GM21619 (cell line): Measurements from ENCODE around the gene TJP1.
"Not testable (repeated sequence)": the region's sequence is repeated elsewhere in the genome, so short reads cannot be mapped to it uniquely, and the experiment has no call there.

Experiments used
- ATAC-seq: cut with Tn5 transposase; IDR thresholded peaks from one replicate; pipeline ENCODE4 v1.9.1; 2021; ENCODE audit not compliant: unreplicated experiment

TJP1 gene

DNA sequence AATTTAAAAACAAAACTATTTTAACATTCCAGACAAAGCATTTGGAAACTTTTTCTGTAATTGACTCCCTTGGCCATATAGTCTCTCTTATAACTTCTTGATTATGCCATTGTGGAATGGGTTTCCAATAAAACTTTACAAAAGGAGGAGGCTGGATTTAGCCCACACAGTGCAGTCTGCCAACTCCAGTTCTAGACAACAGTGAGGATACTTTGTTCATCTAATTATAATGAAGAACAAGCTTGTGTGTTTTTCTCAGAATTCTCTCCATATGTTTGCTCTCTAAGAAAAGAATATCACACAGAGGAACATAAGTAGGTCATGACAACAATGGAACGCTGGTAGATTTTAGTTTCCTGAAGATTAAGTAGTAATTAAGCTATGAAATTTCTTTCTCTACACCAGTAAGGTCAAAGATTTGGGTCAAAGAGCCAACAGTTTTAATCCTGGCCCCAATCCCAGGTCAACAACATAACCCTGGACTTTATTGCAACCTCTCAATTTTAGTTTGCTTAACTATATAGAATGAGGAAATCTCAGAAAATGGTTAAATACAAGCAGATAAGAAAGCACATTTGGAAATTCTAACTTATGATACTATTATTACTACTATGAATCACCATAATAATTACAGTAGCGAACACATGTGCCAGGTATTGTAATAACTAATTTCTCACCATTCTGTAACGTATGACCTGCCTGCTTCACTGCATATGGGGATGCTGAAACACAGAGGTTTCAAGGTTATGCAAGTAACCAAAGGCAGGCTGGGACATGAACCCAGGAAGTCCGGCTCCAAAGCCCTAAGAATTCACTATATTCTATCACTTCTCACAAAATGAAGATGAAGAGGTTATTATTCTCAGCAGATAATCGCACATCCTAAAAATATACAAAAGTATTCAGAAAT lies 65.7 kb downstream of the TJP1 start:
- ATAC-seq: no peak

DNA sequence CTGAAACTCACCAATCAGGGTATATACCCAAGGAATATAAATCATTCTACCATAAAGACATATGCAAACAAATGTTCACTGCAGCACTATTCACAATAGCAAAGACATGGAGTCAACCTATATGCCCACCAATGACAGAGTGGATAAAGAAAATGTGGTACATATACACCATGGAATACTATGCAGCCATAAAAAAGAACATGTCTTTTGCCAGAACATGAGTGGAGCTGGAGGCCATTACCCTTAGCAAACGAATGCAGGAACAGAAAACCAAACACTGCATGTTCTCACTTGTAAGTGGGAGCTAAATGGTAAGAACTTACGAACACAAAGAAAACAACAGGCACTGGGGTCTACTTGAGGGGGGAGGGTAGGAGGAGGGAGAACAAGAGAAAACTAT lies 68.3 kb downstream of the TJP1 start:
- ATAC-seq: not testable (repeated sequence)

DNA sequence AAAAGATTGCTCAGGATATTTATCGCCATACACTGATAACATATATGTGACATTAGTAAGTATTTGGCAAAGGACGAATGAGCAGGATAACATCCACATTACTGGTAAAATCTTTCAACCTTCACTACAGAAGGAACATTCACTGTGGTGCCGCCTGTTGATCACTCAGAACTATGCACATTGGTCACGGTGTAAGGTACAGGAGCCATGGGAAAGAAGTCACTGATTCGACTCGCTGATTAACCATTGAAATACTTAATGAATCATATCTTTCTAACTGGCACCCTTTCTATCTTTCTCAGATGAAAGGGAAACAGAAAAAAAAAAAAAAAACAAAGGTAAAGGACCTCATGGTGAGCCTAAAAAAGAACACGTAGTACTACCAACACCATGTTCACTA lies 68.8 kb downstream of the TJP1 start:
- ATAC-seq: no peak

DNA sequence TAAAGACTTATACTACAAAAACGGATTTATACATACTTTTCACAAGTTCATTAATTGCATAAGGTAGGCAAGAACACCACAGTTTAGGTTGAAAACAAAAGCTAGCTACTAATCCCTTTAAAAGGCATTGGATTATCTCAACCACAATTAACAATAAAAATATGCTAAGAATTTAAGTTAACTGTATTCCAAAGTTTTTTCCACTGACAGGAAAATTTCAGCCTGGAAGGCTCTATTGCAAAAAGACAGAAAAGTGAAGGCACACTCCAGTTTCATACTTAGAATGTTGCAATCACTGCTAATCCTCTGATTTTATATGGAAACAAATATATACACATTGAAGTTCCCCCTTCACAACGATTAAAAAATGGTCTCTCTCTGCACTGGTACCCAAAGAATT lies 71.5 kb downstream of the TJP1 start:
- no peak for ATAC-seq

DNA sequence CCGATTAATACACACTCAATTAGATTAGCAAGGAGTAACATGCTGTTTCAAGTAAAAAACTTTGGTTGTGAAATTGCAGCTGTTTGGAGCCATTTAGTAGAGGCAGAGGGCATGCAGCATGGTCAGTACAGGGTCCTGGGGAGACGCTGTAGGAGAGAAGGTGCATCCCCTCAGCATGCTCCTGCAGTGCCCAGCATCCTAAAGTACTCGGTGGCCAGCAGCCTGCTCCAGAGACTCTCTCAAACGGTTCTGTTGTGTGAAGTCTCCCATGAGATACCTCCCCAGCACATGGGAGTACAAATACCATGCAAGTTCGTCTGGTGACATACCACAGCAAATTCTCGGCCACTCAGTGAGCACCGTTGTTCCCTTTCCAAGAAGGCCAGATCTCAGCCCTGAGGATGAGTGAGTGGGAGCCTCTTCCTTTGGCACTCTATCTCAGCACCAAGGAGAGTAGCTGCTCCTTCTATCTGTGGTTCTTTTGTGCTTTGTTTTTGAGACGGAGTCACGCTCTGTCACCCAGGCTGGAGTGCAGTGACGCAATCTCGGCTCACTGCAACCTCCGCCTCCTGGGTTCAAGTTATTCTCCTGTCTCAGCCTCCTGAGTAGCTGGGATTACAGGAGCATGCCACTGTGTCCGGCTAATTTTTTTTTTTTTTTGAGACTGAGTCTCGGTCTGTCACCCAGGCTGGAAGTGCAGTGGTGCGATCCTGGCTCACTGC lies 72.7 kb downstream of the TJP1 start:
- no peak for ATAC-seq

DNA sequence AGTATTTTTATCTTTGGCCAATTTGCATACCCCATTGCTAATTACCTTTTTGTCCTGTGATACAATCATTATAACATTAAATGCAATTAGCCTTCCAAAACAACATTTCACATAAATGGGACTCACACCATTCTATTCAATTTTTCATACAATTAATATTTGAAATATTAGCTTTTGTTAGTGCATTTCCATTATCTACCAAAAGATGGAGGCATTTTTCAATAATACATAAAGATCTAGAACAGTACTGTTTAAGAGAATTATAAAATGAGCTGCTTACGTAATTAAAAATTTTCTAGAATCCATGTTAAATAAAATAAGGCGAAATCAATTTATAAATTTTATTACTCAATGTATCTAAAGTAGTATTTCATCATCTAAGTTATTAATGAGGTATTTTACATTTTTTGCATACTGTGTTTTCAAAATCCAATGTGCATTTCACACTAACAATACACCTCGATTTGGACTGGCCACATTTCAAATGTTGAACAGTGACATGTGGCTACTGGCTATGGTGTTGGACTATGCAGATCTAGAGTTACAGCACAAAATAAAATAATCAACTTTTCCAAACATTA lies 74.3 kb downstream of the TJP1 start:
- ATAC-seq: no peak

DNA sequence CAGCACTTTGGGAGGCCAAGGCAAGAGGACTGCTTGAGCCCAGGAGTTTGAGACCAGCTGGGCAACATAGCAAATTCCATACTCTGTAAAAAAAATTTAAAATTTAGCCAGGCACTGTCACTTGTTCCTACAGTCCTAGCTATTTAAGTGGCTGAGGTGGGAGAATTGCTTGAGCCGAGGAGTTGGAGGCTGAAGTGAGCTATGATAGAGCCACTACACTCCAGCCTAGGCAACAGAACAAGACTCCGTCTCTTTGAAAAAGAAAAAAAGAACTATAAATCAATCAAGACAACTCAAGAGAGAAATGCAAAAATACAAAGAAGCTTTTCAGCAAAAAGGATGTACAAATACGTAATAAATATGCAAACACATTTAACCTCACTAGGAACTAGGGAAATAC lies 78.8 kb downstream of the TJP1 start:
- ATAC-seq: no peak

DNA sequence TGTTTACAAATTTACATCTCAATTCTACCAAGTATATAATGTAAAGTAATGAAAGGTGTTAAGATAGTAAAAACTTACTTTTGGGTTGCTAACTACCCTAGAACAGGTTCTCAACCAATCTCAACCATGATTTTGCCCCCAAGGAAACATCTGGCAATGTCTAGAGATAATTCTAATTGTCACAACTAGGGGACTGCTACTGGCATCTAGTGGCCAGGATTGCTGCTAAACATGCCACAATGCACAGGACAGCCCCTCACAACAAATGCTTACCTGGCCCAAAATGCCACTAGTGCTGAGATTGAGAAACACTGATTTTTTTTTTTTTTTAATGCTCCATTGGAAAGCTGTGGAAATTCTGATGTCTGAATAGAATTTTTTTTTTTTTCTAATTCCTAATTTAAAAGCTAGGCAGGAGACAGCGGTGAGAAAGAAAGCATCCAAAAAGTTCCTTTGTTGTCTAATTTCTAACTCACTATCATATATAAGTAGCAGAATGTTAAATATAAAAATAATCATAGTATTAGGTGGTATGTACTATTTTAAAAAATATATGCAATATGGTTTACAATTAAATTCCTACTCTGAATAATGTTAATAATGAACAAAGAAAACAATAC lies 81.5 kb downstream of the TJP1 start:
- no peak for ATAC-seq

DNA sequence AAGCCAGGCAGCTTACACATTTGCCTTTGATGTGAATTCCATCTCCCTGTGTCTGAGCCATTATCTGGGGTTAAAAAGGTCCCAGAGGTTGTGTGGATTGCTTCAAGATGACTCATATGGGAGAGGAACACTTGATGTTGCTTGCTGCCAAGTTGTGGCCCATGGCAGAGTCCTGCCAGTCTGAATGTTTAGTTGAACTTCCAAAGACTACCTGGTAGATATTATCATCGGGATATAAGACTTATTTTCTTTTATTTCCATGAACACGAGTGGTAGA lies 85.6 kb downstream of the TJP1 start:
- ATAC-seq: no peak

DNA sequence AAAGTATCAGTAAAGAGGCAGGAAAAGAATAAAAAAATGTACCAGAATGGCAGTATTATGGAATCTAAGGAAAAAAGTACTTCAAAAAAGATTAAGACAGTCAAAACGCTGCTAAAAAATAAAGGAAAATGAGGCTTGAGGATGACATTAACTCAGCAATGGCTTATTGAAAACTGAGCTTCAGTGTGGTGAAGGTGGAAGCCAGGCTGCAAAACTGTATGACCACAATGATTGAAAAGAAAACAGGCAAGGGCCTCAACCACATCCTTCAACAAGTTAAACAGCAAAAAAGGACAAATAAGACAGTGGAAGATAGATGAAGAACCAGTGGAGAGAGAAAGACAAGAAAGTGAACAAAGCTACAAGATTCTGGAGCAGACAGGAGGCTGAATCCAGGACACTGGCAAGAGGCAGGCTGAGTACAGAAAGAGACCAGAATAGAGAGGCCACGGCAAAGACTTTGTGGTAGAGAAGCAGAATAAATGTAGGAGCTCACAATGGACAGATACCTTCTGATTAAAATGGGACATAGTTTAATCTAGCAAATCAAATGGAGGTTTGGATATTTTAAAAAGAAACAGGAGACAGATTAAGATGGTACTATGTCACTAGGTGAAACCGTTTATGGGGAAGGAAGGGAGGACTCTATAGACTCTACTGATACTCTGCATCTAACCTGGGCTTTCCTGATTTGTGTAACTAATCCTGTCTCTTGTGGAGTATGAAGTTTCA lies 86.1 kb downstream of the TJP1 start:
- ATAC-seq: no peak

DNA sequence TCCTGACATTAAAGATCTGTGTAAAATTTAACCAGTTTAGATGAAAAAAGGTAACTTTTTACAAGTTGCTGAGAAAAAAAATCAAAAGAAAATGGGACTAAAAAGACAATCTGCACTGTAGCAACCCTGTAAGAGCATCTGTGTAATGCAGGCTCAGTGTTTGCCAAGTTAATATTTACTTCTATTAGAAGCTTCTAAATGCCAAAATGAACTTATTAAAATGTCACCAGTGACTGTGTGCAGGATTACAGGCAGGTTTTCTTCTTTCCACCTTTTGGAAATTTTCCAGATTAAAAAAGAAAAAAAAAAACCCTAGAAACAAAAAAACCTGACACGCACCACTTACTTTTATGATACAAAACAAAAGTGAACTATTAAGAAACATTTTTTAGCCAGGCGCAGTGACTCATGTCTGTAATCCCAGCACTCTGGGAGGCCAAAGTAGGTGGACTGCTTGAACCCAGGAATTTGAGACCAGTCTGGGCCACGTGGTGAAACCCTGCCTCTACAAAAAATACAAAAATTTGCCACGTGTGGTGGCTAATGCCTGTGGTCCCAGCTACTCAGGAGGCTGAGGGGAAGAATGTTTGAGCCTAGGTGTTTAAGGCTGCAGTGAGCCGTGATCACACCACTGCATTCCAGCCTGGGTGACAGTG lies 87.2 kb downstream of the TJP1 start:
- ATAC-seq: no peak

DNA sequence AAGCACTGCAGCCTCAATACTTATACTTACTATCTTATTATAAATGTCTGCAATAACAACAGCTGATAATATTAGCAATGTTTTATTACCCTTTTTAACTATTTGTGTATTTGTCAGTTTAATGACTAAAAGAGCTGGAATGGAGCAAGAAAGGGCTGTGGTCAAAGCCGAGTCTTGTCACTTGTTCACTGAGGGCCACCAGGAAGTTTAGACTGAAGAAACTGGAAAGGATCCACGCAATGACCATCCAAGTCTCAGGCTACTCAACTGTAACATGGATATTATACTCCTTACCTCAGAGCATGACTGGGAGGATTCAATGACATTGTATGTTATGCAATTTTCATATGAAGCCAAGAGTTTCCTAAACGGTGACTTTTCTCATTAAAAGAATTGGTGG lies 90.4 kb downstream of the TJP1 start:
- no peak for ATAC-seq

DNA sequence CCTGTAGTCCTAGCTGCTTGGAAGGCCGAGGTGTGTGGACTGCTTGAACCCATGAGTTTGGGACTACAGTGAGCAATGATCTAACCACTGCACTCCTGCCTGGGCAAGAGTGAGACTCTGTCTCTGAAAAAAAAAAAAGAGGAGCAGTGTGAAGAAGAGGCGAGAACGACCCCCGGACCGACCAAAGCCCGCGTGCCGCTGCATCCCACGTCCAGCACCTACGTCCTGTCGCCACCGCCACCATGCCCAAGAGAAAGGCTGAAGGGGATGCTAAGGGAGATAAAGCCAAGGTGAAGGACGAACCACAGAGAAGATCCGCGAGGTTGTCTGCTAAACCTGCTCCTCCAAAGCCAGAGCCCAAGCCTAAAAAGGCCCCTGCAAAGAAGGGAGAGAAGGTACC lies 91.8 kb downstream of the TJP1 start:
- not testable (repeated sequence) for ATAC-seq

DNA sequence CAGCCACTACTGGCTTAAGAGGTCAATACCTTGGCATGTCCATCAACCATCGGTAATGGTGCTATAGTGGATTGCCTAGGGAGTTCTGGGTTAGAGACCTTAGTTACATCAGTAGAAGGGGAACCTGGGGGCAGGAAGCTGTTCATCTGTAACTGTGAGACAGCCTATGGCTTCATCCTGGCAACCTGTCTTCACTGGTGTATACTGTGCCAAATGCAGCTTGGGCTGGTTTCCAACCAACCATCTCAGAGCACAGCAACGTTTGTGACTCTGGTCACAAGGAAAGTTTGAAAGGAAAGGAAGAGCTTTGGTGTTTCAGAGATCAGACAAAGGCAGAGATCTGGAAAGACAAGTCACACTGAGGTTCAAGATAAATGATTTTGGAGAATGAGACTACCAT lies 93.8 kb downstream of the TJP1 start:
- no peak for ATAC-seq

DNA sequence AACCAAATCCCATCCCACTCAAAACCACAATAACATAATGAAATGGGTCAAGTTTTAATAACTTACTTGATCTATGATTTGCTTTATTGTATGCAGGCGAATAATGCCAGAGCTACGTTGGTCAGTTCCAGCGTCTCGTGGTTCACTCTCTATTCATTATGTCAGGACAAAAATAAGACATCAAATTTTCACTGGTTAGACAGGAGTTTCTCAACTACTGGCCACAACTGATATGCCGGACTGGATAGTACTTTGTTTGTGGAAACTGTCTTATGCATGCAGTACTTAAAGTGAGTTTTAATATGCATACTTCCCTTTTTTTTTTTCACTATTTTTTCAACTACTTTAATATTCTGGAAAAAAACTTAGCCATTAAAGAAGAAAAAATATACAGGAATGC lies 94.4 kb downstream of the TJP1 start:
- ATAC-seq: no peak

DNA sequence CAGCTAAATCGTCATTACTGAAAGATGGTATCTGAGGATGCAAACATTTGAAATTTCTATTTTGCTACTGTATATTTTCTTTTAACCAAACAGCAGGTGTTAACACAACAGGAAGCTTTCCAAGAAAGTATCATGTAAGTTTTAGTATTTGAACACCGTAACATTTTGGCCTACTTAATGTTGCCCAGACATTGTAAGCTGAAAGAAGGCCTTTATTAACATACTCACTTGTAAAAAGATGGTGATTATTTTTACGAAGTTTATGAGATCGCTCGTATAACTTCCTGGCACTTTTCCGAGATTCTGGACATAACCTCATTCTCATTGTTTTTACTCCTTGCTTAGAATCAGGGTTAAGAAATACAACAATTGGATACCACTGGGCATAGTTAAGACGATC lies 95.7 kb downstream of the TJP1 start:
- no peak for ATAC-seq

DNA sequence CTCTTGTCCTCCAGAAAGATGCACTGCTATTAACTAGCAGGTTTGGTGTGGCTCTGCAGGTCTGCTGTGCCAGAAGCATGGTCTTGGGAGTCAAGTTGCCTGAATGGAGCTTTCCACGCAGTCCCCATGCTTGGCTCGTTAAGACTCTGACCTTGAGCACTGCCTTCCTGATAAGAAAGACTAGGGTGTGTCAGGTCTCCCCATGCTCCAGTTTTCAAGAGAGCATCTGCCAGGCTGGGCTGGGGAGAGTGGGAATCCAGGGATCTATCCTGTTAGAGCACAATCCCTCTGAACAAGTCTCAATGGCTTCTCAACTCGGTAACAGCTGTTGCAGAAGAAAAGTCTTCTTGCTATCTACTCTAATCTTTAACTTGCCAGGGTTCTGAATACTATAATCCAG lies 98.2 kb downstream of the TJP1 start:
- ATAC-seq: no peak

DNA sequence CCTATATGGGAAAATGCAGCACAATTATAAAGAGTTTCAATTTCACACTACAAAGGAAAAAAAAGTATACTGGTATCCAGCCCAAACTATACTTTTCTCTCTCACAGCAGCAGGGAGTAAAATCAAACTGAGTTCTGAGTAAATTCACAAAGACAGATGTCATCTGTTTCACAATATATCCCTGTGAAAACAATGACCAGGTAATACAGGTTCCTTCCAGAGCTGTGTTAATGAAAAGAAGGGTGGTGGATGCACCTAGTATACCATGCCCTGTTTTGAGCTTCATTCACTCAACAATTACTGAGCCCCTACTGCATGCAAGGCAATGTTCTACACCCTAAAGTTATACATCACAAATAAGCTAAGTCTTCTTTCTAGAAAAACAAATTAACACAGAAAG lies 108.5 kb downstream of the TJP1 start:
- no peak for ATAC-seq

DNA sequence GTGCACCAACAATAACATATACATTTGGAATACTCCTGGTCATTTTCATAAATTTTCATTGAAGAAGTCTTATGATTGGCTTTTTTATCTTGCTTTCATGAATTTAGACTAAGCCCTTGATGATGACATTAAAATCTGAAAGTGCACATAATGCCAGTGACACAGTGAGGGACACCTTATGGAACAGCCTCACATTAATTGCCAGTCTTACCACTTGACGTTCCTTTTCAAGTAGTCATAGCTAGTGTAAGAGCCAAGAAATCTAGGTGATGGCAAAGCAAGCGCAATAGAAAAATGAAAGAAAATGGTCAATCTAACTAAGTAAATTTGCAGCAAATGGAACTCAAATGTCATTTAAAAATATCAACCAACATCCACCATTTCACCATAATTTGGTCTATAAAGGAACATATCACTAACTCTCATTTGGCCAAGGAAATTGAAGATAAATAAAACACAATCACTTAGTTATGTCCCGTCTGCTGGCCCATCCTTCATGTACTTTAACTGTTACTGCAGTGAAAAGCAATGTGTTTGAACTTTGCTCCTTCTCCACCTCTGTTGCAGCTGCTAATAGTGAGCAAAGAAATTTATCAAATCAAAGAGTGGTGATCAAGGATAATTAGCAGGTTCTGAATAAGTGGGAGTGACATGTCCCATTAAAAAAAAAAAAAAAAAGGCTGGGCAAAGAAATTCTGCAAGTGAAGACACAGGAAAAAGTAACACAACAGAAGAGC lies 110.0 kb downstream of the TJP1 start:
- ATAC-seq: no peak

DNA sequence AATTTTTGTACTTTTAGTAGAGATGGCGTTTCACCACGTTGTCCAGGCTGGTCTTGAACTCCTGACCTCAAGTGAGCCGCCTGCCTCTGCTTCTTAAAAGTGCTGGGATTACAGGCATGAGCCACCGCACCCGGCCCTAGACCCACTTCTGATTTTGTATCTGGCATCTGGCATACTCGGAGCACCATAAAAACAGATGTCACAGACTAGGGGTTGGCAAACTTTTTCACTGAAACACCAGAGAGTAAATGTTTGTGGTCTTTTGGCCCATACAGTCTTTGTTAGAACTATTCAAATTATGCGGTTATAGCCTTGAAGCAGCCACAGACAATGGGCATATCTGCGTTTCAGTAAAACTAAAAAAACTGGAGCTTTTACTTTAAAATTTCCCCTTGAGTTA lies 110.7 kb downstream of the TJP1 start:
- ATAC-seq: no peak
